Erythroblast (primary cell): ENCODE measurements around the gene PTPRN2.

Source experiments
- GATA1 ChIP-seq: IDR thresholded peaks from 2 replicates; pipeline ENCODE4 v1.6.1; 2011; ENCODE audit warnings: low read depth, mild to moderate bottlenecking, control low read depth, low read length, moderate library complexity
- POLR2A ChIP-seq: IDR thresholded peaks from 2 replicates; pipeline ENCODE4 v1.6.1; 2011; ENCODE audit warnings: mild to moderate bottlenecking, low read length

DNA sequence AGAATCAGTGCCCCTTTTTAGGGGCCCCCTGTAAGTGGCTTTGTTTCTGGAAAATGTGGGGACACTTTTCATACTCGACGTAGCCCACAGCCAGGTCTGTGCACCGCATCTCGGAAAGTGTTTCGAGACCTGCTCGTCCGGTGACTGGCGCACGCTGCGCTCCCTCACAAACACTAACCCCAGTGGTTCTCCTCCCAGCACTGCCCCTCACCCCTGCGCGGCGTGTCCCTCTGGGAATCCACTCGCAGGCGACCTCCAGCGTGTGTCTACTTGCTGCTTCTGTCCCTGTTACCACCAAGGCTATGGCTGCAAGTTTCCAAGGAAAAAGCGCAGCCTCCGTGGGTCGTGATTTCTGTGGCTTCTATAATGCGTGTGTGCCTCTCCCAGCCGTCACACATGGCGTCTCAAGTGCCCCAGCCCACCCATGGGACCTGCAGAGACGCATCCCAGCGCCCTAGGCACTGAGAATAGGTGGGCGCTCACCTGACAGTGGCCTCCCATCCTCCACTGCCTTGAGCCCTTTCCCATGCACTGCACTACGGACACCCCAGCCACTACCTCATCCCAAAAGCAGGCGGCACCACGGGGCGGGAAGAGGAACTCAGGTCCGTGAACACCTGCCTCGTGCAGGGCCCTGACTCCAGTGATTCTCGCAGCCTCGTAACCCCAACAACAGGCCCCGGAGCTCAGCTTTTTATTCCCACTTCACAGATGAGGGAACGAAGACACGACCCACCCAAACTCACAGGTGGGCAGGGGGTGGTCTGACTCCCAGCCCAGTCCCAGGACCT, 49.3 kb downstream of the PTPRN2 start:
- no peak for TF ChIP-seq POLR2A
- no peak for TF ChIP-seq GATA1
